Smooth muscle cell (in vitro differentiated cells): ENCODE data around the gene GPD1L. TPM values are rescaled to one million over a fixed set of nuclear protein-coding genes. Genes with fewer than 3 reads are reported as not detected.

ENCODE experiments used
- DNase-seq: peaks from one replicate; lab custom pipeline; 2025; ENCODE audit not compliant: unreplicated experiment; lab: John Stamatoyannopoulos, UW
- H2AFZ ChIP-seq: fragments of 200-600 bp; sonication (generic); 2 replicates; pipeline ENCODE4 v1.6.0; 2016; ENCODE audit warnings: antibody characterized with exemption, low read depth, mild to moderate bottlenecking
- H3F3A ChIP-seq: fragments of 200-600 bp; sonication (generic); 2 replicates; pipeline ENCODE4 v1.6.0; 2017; ENCODE audit warnings: antibody characterized with exemption, low read depth
- H3K27ac ChIP-seq: fragments of 200-600 bp; sonication (generic); 2 replicates; pipeline ENCODE4 v1.5.1; 2016; ENCODE audit warnings: low read depth, mild to moderate bottlenecking
- H3K27me3 ChIP-seq: fragments of 200-600 bp; sonication (generic); 2 replicates; pipeline ENCODE4 v1.6.1; 2016; ENCODE audit warnings: low read depth, mild to moderate bottlenecking
- H3K36me3 ChIP-seq: fragments of 200-600 bp; sonication (generic); 2 replicates; pipeline ENCODE4 v1.5.1; 2016; ENCODE audit warnings: low read depth
- H3K4me1 ChIP-seq: fragments of 200-600 bp; sonication (generic); 2 replicates; pipeline ENCODE4 v1.5.1; 2016; ENCODE audit warnings: low read depth
- H3K4me2 ChIP-seq: fragments of 200-600 bp; sonication (generic); 2 replicates; pipeline ENCODE4 v1.6.0; 2016; ENCODE audit warnings: mild to moderate bottlenecking
- H3K4me3 ChIP-seq: fragments of 200-600 bp; sonication (generic); 2 replicates; pipeline ENCODE4 v1.5.1; 2016; ENCODE audit warnings: mild to moderate bottlenecking
- H3K79me2 ChIP-seq: fragments of 200-600 bp; sonication (generic); 2 replicates; pipeline ENCODE4 v1.6.0; 2016; ENCODE audit warnings: low read depth, mild to moderate bottlenecking
- H3K9ac ChIP-seq: fragments of 200-600 bp; sonication (generic); 2 replicates; pipeline ENCODE4 v1.6.0; 2016; ENCODE audit warnings: low read depth
- H3K9me3 ChIP-seq: fragments of 200-600 bp; sonication (generic); replicated peaks from 2 replicates; pipeline ENCODE4 v1.5.1; 2016; ENCODE audit warnings: low read depth
- H4K20me1 ChIP-seq: fragments of 200-600 bp; sonication (generic); 2 replicates; pipeline ENCODE4 v1.6.0; 2016; ENCODE audit warnings: low read depth
- WGBS: methylation state at CpG from one replicate; pipeline ENCODE4 v1.1.7; 2016; ENCODE audit warnings: low lambda C conversion rate; 5-methylcytosine and 5-hydroxymethylcytosine counted together
- polyA plus RNA-seq: library from polyadenylated mRNA; unstranded; fragments of >200 nt; fragmentation: Nextera tagmentation; extraction: Ambion mirVana; gene quantifications from 2 replicates; pipeline ENCODE4 v1.2.1, GENCODE V29; 2016
- total RNA-seq: library from RNA; depleted of rRNA; stranded (reverse); fragments of >200 nt; gene quantifications from 2 replicates; pipeline ENCODE4 v1.2.3, GENCODE V29; 2014
- TF ChIP-seq, protein P1 (sequence below): fragments of 200-600 bp; sonication (generic); IDR thresholded peaks from 2 replicates; pipeline ENCODE4 v1.5.1; 2017; ENCODE audit warnings: borderline replicate concordance, mild to moderate bottlenecking, antibody characterized with exemption; ENCODE audit not compliant: insufficient read depth, poor library complexity, severe bottlenecking

Gene GPD1L
- total and polyA plus RNA-seq, 2 experiments from 2014 or later: 3.6 to 8.2 TPM

DNA sequence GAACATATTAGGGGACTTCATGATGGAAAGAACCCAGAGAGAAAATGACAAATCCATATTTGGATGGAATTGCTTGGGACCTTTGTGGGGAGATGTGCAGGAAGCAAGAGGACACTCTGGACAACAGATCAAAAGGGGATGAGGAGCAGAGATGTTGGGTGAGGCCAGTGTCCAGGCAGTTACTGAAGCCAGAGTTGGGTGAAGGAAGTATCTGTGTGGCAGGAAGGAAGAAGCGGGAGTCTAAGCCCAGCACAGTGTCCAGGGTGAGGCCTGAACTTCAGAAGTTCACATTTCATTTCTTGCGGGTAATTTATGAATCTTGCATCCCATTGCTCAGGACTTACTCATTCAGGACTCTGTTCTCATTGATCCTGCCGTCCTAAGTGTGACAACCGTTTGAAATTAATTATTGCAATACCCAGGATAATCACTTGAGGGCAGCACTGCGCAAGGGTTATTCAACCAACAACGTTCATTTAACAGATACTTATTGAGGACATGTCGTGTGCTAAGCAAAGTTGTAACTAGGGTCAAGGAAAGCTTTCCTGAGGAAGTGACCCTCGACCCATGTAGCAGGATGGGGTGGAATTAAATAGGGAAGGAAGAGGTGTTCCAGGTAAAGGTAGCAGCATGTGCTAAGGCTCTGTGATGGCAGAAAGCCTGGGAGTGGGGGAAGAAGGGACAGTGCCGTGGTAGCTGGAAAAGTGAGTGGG lies 70.7 kb downstream of the GPD1L start:
- no peak overlapping the region for H3K4me3 ChIP-seq
- H3K9ac ChIP-seq: no peak overlapping the region
- H3F3A ChIP-seq: no peaks in the 10 kb centered on the region
- no peaks in the 10 kb centered on the region for H4K20me1 ChIP-seq
- no peak overlapping the region for H2AFZ ChIP-seq
- H3K4me2 ChIP-seq: peak overlapping the region; percentile 23
- WGBS: 22% methylated on average over 9 of the region's 9 CpGs
- H3K4me1 ChIP-seq: no peaks in the 10 kb centered on the region
- TF ChIP-seq, protein P1, sequence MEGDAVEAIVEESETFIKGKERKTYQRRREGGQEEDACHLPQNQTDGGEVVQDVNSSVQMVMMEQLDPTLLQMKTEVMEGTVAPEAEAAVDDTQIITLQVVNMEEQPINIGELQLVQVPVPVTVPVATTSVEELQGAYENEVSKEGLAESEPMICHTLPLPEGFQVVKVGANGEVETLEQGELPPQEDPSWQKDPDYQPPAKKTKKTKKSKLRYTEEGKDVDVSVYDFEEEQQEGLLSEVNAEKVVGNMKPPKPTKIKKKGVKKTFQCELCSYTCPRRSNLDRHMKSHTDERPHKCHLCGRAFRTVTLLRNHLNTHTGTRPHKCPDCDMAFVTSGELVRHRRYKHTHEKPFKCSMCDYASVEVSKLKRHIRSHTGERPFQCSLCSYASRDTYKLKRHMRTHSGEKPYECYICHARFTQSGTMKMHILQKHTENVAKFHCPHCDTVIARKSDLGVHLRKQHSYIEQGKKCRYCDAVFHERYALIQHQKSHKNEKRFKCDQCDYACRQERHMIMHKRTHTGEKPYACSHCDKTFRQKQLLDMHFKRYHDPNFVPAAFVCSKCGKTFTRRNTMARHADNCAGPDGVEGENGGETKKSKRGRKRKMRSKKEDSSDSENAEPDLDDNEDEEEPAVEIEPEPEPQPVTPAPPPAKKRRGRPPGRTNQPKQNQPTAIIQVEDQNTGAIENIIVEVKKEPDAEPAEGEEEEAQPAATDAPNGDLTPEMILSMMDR: peak; percentile 62
- H3K27me3 ChIP-seq: no peaks in the 10 kb centered on the region
- no peaks in the 10 kb centered on the region for H3K79me2 ChIP-seq
- no peak overlapping the region for H3K27ac ChIP-seq
- DNase-seq: no peak
- H3K9me3 ChIP-seq: no peaks in the 10 kb centered on the region
- no peaks in the 10 kb centered on the region for H3K36me3 ChIP-seq

DNA sequence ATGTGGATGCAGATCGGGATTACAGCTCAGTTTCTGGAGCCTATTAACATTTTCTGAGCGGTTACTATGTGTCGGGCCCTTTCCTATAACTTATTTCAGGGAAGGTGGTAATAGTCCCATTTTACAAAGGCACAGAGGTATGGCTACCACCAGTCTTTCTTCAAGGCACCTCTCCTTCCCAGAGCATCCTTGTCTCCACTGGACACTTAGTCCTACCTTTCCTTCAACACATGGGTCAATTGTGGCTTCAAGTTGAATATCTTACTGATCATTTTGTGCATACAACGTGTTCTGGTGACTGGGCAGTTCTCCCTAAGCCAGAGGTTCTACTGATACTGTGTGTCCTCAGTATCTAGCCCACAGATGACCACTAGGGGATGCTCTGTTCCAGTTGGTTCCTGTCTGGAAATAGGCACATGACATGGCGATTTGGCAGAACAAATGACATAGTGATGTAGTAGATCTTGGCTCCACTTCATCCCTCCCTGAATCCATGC lies 71.3 kb downstream of the GPD1L start:
- no peak for DNase-seq
- no peaks in the 10 kb centered on the region for H3K9me3 ChIP-seq
- H3K4me1 ChIP-seq: no peaks in the 10 kb centered on the region
- no peak overlapping the region for H3K4me3 ChIP-seq
- TF ChIP-seq, protein P1: peak; percentile 56
- 23% methylated on average over 5 of the region's 5 CpGs for WGBS
- H3F3A ChIP-seq: no peaks in the 10 kb centered on the region
- H4K20me1 ChIP-seq: no peaks in the 10 kb centered on the region
- H2AFZ ChIP-seq: no peak overlapping the region
- no peak overlapping the region for H3K9ac ChIP-seq
- H3K4me2 ChIP-seq: peak overlapping the region; percentile 23
- no peak overlapping the region for H3K27ac ChIP-seq
- H3K27me3 ChIP-seq: no peaks in the 10 kb centered on the region
- no peaks in the 10 kb centered on the region for H3K79me2 ChIP-seq
- H3K36me3 ChIP-seq: no peaks in the 10 kb centered on the region

DNA sequence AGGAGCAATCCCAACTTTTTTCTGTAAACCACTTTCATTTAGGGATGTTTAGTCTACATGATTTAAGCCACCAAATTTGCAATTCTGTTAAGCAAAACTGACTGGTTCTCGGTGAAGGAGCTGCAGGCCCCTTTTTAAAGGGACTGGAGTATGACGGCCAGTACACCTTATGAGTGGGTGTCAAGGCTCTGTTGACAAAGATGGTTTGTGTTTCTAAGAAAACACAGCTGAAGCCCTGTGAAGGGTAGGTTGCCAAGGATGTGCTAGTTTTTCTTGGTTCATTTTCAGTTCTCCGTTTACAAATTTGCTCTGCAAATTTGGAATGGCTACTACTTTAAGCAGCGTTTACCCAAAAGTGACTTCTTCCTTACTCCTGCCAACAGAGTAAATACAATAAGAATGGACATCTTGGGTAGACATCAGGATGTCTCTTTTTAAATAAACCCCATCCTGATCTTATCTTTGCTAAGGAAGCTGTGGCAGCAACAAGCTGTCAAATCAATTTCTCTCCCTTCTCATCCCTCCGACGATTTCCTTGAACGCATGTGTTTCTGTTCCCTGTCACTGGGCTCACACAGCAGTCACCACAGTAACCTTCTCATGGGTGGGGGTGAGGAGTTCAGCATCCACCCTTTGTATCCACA lies 73.8 kb downstream of the GPD1L start:
- H3K4me2 ChIP-seq: no peak overlapping the region
- H3K27me3 ChIP-seq: no peaks in the 10 kb centered on the region
- no peaks in the 10 kb centered on the region for H3K79me2 ChIP-seq
- no peaks in the 10 kb centered on the region for H3K9me3 ChIP-seq
- no peak for DNase-seq
- no peak overlapping the region for H3K27ac ChIP-seq
- H3K36me3 ChIP-seq: no peaks in the 10 kb centered on the region
- no peaks in the 10 kb centered on the region for H3F3A ChIP-seq
- no peak overlapping the region for H3K9ac ChIP-seq
- H2AFZ ChIP-seq: no peak overlapping the region
- TF ChIP-seq, protein P1: no peak
- WGBS: 73% methylated on average over 7 of the region's 7 CpGs
- no peaks in the 10 kb centered on the region for H3K4me1 ChIP-seq
- H4K20me1 ChIP-seq: no peaks in the 10 kb centered on the region
- no peak overlapping the region for H3K4me3 ChIP-seq

DNA sequence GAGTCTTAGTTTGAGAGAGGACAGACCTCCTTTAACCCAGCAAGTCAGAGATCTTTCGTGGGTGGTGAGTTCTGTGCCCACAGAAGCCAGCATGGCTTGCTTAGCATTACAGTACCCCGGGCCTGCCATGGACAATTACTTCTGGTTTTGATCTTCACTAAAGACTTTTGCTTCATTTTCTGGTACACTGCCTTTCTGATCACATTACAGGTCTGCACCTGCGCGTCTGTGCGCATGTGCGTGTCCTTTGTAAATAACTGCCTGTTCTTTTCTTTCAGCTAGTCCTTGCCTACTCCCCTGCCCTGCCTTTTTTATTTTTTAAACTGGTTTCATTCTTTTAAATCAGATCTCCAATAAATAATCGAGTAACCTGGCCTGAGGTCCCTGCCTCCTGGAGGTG lies 74.9 kb downstream of the GPD1L start:
- H3K36me3 ChIP-seq: no peaks in the 10 kb centered on the region
- H2AFZ ChIP-seq: no peak overlapping the region
- H3K9me3 ChIP-seq: no peaks in the 10 kb centered on the region
- H3F3A ChIP-seq: no peaks in the 10 kb centered on the region
- no peak for DNase-seq
- no peaks in the 10 kb centered on the region for H3K4me1 ChIP-seq
- H3K4me3 ChIP-seq: no peak overlapping the region
- no peak overlapping the region for H3K27ac ChIP-seq
- no peak overlapping the region for H3K4me2 ChIP-seq
- H4K20me1 ChIP-seq: no peaks in the 10 kb centered on the region
- WGBS: 90% methylated on average over 7 of the region's 7 CpGs
- H3K27me3 ChIP-seq: no peaks in the 10 kb centered on the region
- no peak overlapping the region for H3K9ac ChIP-seq
- TF ChIP-seq, protein P1: no peak
- H3K79me2 ChIP-seq: no peaks in the 10 kb centered on the region
